Sigmoid colon (tissue), 4 donors: ENCODE data around the gene DNER.

Experiments
- CTCF ChIP-seq, 4 experiments: fragments of 450-650 bp in 3 of 4; fragments of 200-600 bp in 1 of 4; IDR thresholded peaks; one replicate each; pipeline ENCODE4 v1.5.1; 2016 to 2019; ENCODE audit warnings: antibody characterized with exemption in 4 of 4, mild to moderate bottlenecking in 3 of 4, moderate library complexity in 2 of 4
- EP300 ChIP-seq, 4 donors: sonication (generic); formaldehyde crosslinking; IDR thresholded peaks; one replicate each; pipeline ENCODE4 v1.6.1; 2017; ENCODE audit warnings: antibody characterized with exemption in 4 of 4
- POLR2A ChIP-seq, 2 donors: fragments of 450-650 bp; IDR thresholded peaks; one replicate each; pipeline ENCODE4 v1.6.1; 2016; ENCODE audit warnings: antibody characterized with exemption in 2 of 2, mild to moderate bottlenecking in 2 of 2, moderate library complexity in 2 of 2
- POLR2AphosphoS5 ChIP-seq, 4 donors: sonication (generic); formaldehyde crosslinking; IDR thresholded peaks; one replicate each; pipeline ENCODE4 v1.6.1; 2017; ENCODE audit warnings: antibody characterized with exemption in 4 of 4

GRCh38 chr2:229719926-229720647, 5.7 kb upstream of the DNER start:
- TF ChIP-seq CTCF (IDR thresholded peaks at IDR 0.05) (no peak), POLR2A (IDR thresholded peaks at IDR 0.05) (no peak), POLR2AphosphoS5 (IDR thresholded peaks at IDR 0.05) (no peak), EP300 (IDR thresholded peaks at IDR 0.05) (no peak)
